HUES48 (cell line): ENCODE results near the gene ACADM.
"Not testable (repeated sequence)": the region's sequence is repeated elsewhere in the genome, so short reads cannot be mapped to it uniquely, and the experiment has no call there.

Experiments used
- H3K27ac ChIP-seq: one replicate; pipeline ENCODE4 v1.7.0; 2013; ENCODE audit warnings: low read depth, low read length, inconsistent platforms
- H3K27me3 ChIP-seq: 2 replicates; pipeline ENCODE4 v1.6.1; 2013; ENCODE audit warnings: mild to moderate bottlenecking, low read length; ENCODE audit not compliant: control insufficient read depth, insufficient read depth
- H3K36me3 ChIP-seq: 2 replicates; pipeline ENCODE4 v1.6.1; 2013; ENCODE audit warnings: low read length; ENCODE audit not compliant: control insufficient read depth, insufficient read depth
- H3K4me1 ChIP-seq: 2 replicates; pipeline ENCODE4 v1.6.1; 2013; ENCODE audit warnings: mild to moderate bottlenecking, low read length; ENCODE audit not compliant: control insufficient read depth, insufficient read depth
- H3K4me3 ChIP-seq: 2 replicates; pipeline ENCODE4 v1.5.1; 2013; ENCODE audit warnings: mild to moderate bottlenecking, low read depth, low read length
- H3K9ac ChIP-seq: 2 replicates; pipeline ENCODE4 v1.6.1; 2013; ENCODE audit warnings: mild to moderate bottlenecking, low read depth, low read length, moderate library complexity
- H3K9me3 ChIP-seq: 2 replicates; pipeline ENCODE4 v1.6.1; 2013; ENCODE audit warnings: low read length; ENCODE audit not compliant: control insufficient read depth, insufficient read depth

ACADM gene

GRCh38 chr1:75777812-75778211 lies 53.3 kb downstream of the ACADM start:
- not testable (repeated sequence) for H3K27me3 ChIP-seq, H3K36me3 ChIP-seq, H3K9me3 ChIP-seq, H3K4me1 ChIP-seq, H3K27ac ChIP-seq, H3K9ac ChIP-seq, H3K4me3 ChIP-seq

GRCh38 chr1:75778694-75779093 lies 54.2 kb downstream of the ACADM start:
- H3K4me1 ChIP-seq, H3K9ac ChIP-seq, H3K27me3 ChIP-seq, H3K9me3 ChIP-seq, H3K4me3 ChIP-seq, H3K27ac ChIP-seq, H3K36me3 ChIP-seq: not testable (repeated sequence)

- not testable (repeated sequence) for H3K9me3 ChIP-seq, H3K9ac ChIP-seq, H3K27me3 ChIP-seq, H3K4me1 ChIP-seq, H3K27ac ChIP-seq, H3K4me3 ChIP-seq, H3K36me3 ChIP-seq
Observed at GRCh38 chr1:75780183-75780582, 55.7 kb downstream of the ACADM start.

GRCh38 chr1:75783920-75784319 lies 59.4 kb downstream of the ACADM start:
- not testable (repeated sequence) for H3K4me3 ChIP-seq, H3K9ac ChIP-seq, H3K4me1 ChIP-seq, H3K27ac ChIP-seq, H3K27me3 ChIP-seq, H3K9me3 ChIP-seq
- H3K36me3 ChIP-seq = peaks cover 18% of the 10 kb centered on the region

GRCh38 chr1:75785320-75785982 lies 60.9 kb downstream of the ACADM start:
- Histone ChIP-seq H3K9ac (peak overlapping the region; percentile 75), H3K27ac (peak overlapping the region; percentile 57), H3K4me3 (peak overlapping the region; percentile 90), H3K9me3 (no peaks in the 10 kb centered on the region), H3K27me3 (no peaks in the 10 kb centered on the region), H3K36me3 (peaks cover 34% of the 10 kb centered on the region), H3K4me1 (0 out of 2 replicates have a peak, but pooled peaks cover 7% of the 10 kb centered on the region)

GRCh38 chr1:75785983-75786853 lies 61.7 kb downstream of the ACADM start, which contains the start of gene RABGGTB:
Gene RABGGTB, plus strand, starts transcription at chr1:75786256. Its CDS starts 16 bp downstream, at chr1:75786272.
- H3K36me3 ChIP-seq = peaks cover 41% of the 10 kb centered on the region
- H3K27ac ChIP-seq = peak within 1 kb of the TSS; percentile 79
- peak within 1 kb of the TSS; percentile 94 for H3K9ac ChIP-seq

GRCh38 chr1:75786901-75787493 lies 62.5 kb downstream of the ACADM start:
- H3K36me3 ChIP-seq = peaks cover 49% of the 10 kb centered on the region
- H3K9me3 ChIP-seq = no peaks in the 10 kb centered on the region
- peak overlapping the region; percentile 90 for H3K4me3 ChIP-seq
- 0 out of 2 replicates have a peak, but pooled peaks cover 7% of the 10 kb centered on the region for H3K4me1 ChIP-seq
- peak overlapping the region; percentile 94 for H3K9ac ChIP-seq
- H3K27me3 ChIP-seq = no peaks in the 10 kb centered on the region
- peak overlapping the region; percentile 79 for H3K27ac ChIP-seq

More at GRCh38 chr1:75785983-75786853, 61.7 kb downstream of the ACADM start, which contains the start of gene RABGGTB:
- no peaks in the 10 kb centered on the region for H3K27me3 ChIP-seq
- H3K4me1 ChIP-seq = 0 out of 2 replicates have a peak, but pooled peaks cover 7% of the 10 kb centered on the region
- H3K4me3 ChIP-seq = peak within 1 kb of the TSS; percentile 90
- no peaks in the 10 kb centered on the region for H3K9me3 ChIP-seq

GRCh38 chr1:75787524-75787923 lies 63.0 kb downstream of the ACADM start:
- Histone ChIP-seq H3K9ac (peak overlapping the region; percentile 94), H3K27ac (peak overlapping the region; percentile 79), H3K4me1 (0 out of 2 replicates have a peak, but pooled peaks cover 7% of the 10 kb centered on the region), H3K36me3 (peaks cover 54% of the 10 kb centered on the region), H3K27me3 (no peaks in the 10 kb centered on the region), H3K4me3 (peak overlapping the region; percentile 90), H3K9me3 (no peaks in the 10 kb centered on the region)

GRCh38 chr1:75789988-75790387 lies 65.5 kb downstream of the ACADM start:
- no peak overlapping the region for H3K27ac ChIP-seq
- peak overlapping the region; percentile 90 for H3K4me3 ChIP-seq
- H3K4me1 ChIP-seq = 0 out of 2 replicates have a peak, but pooled peaks cover 7% of the 10 kb centered on the region

GRCh38 chr1:75791022-75791421 lies 66.5 kb downstream of the ACADM start:
- Histone ChIP-seq H3K4me3 (no peak overlapping the region), H3K36me3 (peaks cover 89% of the 10 kb centered on the region), H3K27me3 (no peaks in the 10 kb centered on the region), H3K9me3 (no peaks in the 10 kb centered on the region), H3K4me1 (0 out of 2 replicates have a peak, but pooled peaks cover 7% of the 10 kb centered on the region), H3K27ac (peak overlapping the region; percentile 37), H3K9ac (no peak overlapping the region)

More at GRCh38 chr1:75789988-75790387, 65.5 kb downstream of the ACADM start:
- Histone ChIP-seq H3K9ac (peak overlapping the region; percentile 2; the same call in 1 of the 2 replicates), H3K36me3 (peaks cover 79% of the 10 kb centered on the region), H3K9me3 (no peaks in the 10 kb centered on the region), H3K27me3 (no peaks in the 10 kb centered on the region)
